Tracheal epithelial cell (primary cell): ENCODE measurements around the gene UTS2B. TPM values are rescaled to one million over a fixed set of nuclear protein-coding genes. Genes with fewer than 3 reads are reported as not detected.

Experiments
- total RNA-seq: library from RNA; depleted of rRNA; stranded (reverse); fragments of >200 nt; gene quantifications from 2 replicates; pipeline ENCODE4 v1.2.1, GENCODE V29; 2014

Gene UTS2B
- 0.72 TPM in 1 of 2 replicates, not detected in the other for total RNA-seq

GRCh38 chr3:191329654-191330529 is at the start of gene UTS2B:
UTS2B (minus strand) TSS chr3:191330526; CDS start chr3:191282189, 48,337 bp downstream.

GRCh38 chr3:191328962-191329653 is 1.2 kb downstream of the UTS2B start, which contains the start of gene CCDC50:
CCDC50 (plus strand) TSS chr3:191329394; CDS start chr3:191329675, 281 bp downstream.

Other genes starting within 250 kb of the UTS2B start
- gene OSTN, start 131.3 kb downstream of the UTS2B start, total RNA-seq, result not detected in 2 replicates
- 65.9 and 66.5 TPM in 2 replicates for gene CCDC50, start 1.1 kb downstream of the UTS2B start, total RNA-seq
- not detected in 2 replicates for gene PYDC2, start 130.6 kb upstream of the UTS2B start, total RNA-seq